K562 (cell line): ENCODE data around the gene FAM222A.

Source experiments
- ARID3B ChIP-seq: fragments of 250-450 bp; sonication (Bioruptor Pico); IDR thresholded peaks from 2 replicates; pipeline ENCODE4 v1.4.0; 2020; ENCODE audit warnings: borderline replicate concordance
- FOXJ2 ChIP-seq: fragments of 200-800 bp; sonication (Bioruptor generic); IDR thresholded peaks from 2 replicates; pipeline ENCODE4 v1.6.1; 2016; ENCODE audit warnings: missing genetic modification characterization, missing compliant biosample characterization
- MEF2D ChIP-seq: conservative IDR thresholded peaks from 2 replicates; pipeline ENCODE4 v1.6.1; 2016; ENCODE audit warnings: low read depth, missing genetic modification characterization, missing compliant biosample characterization
- MYBL2 ChIP-seq, 2 experiments: fragments of 450-650 bp in 1 of 2; sonication (generic) in 1 of 2; formaldehyde crosslinking in 1 of 2; IDR thresholded peaks; 2 replicates each; pipeline versions ENCODE4 v1.6.1 to v1.8.1; 2017 to 2022; ENCODE audit warnings: borderline replicate concordance in 1 of 2, inconsistent platforms in 1 of 2, low read depth in 1 of 2, mild to moderate bottlenecking in 1 of 2, missing genetic modification reagents in 1 of 2, moderate library complexity in 1 of 2
- POLR2A ChIP-seq: fragments of 450-650 bp; conservative IDR thresholded peaks from 2 replicates; pipeline ENCODE4 v1.6.1; 2016
- POLR2AphosphoS5 ChIP-seq: IDR thresholded peaks from 2 replicates; pipeline ENCODE4 v1.6.1; 2011; ENCODE audit warnings: mild to moderate bottlenecking, low read depth, low read length, moderate library complexity; ENCODE audit not compliant: control insufficient read depth, insufficient read depth
- PRPF4 ChIP-seq: fragments of 200-400 bp; formaldehyde crosslinking; IDR thresholded peaks from one replicate; pipeline ENCODE4 v1.6.1; 2017; ENCODE audit warnings: low read length, low read depth, mild to moderate bottlenecking; ENCODE audit not compliant: insufficient read depth, poor library complexity, severe bottlenecking
- RBFOX2 ChIP-seq: fragments of 200-400 bp; formaldehyde crosslinking; IDR thresholded peaks from 2 replicates; pipeline ENCODE4 v1.6.1; 2017; ENCODE audit warnings: low read depth, mild to moderate bottlenecking, low read length, moderate library complexity
- TF ChIP-seq, protein P1 (sequence below), 3 experiments: IDR thresholded peaks in 2 of 3; conservative IDR thresholded peaks in 1 of 3; 2 replicates each; pipeline ENCODE4 v1.5.1; 2011 to 2012; ENCODE audit warnings: low read length in 3 of 3, mild to moderate bottlenecking in 3 of 3, control low read depth in 2 of 3, improper control_type of control experiment in 1 of 3, inconsistent platforms in 1 of 3, low read depth in 1 of 3, mixed read lengths in 1 of 3, moderate library complexity in 1 of 3; ENCODE audit not compliant: insufficient read depth in 2 of 3

DNA sequence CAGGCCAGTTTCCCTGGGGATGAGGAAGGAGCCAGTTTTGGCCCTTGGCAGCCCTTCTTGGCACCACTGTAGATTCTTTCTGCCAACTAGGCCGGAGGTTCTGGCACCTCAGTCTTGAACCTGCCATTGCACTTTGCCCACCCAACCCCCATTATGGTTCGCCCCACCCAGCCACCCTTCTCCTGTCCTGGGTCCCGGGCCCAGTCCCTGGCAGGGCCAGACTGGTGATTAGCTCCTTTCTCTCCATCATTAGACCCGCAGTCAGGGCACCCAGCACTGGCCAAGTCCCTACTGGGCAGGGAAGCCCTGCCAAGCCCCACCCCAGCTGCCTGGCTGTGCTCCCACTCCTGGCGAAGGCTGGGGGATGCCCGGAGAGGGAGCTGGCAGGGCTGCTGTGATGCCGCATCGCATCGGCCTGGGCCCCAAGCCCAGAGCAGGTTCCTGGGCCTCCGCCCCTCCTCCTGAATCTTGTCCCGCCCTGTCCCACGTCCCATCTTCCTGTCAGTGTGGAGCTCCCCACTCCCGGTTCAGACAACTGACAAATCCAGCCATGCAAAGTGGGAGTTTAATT lies 9.8 kb downstream of the FAM222A start:
- TF ChIP-seq ARID3B (CRISPR knock-in tag): no peak
- no peak for TF ChIP-seq MYBL2 (IDR thresholded peaks at IDR 0.05; ENCODE audit: low read depth)
- TF ChIP-seq MYBL2 (CRISPR knock-in tag; IDR thresholded peaks at IDR 0.05; ENCODE audit: borderline replicate concordance): no peak
- TF ChIP-seq FOXJ2 (tag): no peak
- TF ChIP-seq POLR2A: no peak
- no peak for TF ChIP-seq PRPF4
- TF ChIP-seq MEF2D (tag): no peak
- TF ChIP-seq RBFOX2: no peak
- no peak for TF ChIP-seq POLR2AphosphoS5
- TF ChIP-seq, protein P1, sequence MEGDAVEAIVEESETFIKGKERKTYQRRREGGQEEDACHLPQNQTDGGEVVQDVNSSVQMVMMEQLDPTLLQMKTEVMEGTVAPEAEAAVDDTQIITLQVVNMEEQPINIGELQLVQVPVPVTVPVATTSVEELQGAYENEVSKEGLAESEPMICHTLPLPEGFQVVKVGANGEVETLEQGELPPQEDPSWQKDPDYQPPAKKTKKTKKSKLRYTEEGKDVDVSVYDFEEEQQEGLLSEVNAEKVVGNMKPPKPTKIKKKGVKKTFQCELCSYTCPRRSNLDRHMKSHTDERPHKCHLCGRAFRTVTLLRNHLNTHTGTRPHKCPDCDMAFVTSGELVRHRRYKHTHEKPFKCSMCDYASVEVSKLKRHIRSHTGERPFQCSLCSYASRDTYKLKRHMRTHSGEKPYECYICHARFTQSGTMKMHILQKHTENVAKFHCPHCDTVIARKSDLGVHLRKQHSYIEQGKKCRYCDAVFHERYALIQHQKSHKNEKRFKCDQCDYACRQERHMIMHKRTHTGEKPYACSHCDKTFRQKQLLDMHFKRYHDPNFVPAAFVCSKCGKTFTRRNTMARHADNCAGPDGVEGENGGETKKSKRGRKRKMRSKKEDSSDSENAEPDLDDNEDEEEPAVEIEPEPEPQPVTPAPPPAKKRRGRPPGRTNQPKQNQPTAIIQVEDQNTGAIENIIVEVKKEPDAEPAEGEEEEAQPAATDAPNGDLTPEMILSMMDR (IDR thresholded peaks at IDR 0.05 in 2 of 3, conservative IDR thresholded peaks at IDR 0.05 in 1 of 3; ENCODE audit: insufficient read depth in 2 of 3, low read depth in 1 of 3, low read length in 3 of 3): no peak
